PC-9 (cell line): ENCODE results near the gene SNX15. TPM values are rescaled to one million over a fixed set of nuclear protein-coding genes. Genes with fewer than 3 reads are reported as not detected.
A peak's percentile ranks its signal among the peaks of the same experiment; 100 is the strongest.

Experiments used
- BruUV-seq: library from RNA; stranded (reverse); fragments of 400-500 nt; replicated peaks from 2 replicates; lab custom pipeline; 2021; lab: Mats Ljungman, UMichigan
- CTCF ChIA-PET: fragments of 300-600 bp; sonication (Branson Sonifier 250); formaldehyde crosslinking; loops from one replicate; lab custom pipeline; 2022; ENCODE audit warnings: antibody characterized with exemption; lab: Charles Lee
- POLR2A ChIA-PET: fragments of 300-600 bp; sonication (Branson Sonifier 250); formaldehyde crosslinking; loops from one replicate; lab custom pipeline; 2022; ENCODE audit warnings: antibody characterized with exemption; ENCODE audit not compliant: unreplicated experiment; lab: Charles Lee
- DNase-seq, 2 experiments: peaks; one replicate each; pipeline versions ENCODE4 v3.0.0 to v3.0.0-alpha.2; 2015 to 2022; ENCODE audit warnings: mixed read lengths in 1 of 2
- H2AFZ ChIP-seq: fragments of 200-600 bp; sonication (generic); 2 replicates; pipeline ENCODE4 v1.8.1; 2017; ENCODE audit warnings: antibody characterized with exemption
- H3F3A ChIP-seq: fragments of 200-600 bp; sonication (generic); 2 replicates; pipeline ENCODE4 v1.8.1; 2017; ENCODE audit warnings: antibody characterized with exemption, mild to moderate bottlenecking, low read depth; ENCODE audit not compliant: insufficient read depth
- H3K27ac ChIP-seq: fragments of 200-600 bp; sonication (generic); 2 replicates; pipeline ENCODE4 v1.6.1; 2016; ENCODE audit warnings: mixed run types
- H3K27me3 ChIP-seq: fragments of 200-600 bp; sonication (generic); 2 replicates; pipeline ENCODE4 v1.6.1; 2016; ENCODE audit warnings: low read depth, mixed run types; ENCODE audit not compliant: insufficient read depth
- H3K36me3 ChIP-seq: fragments of 200-600 bp; sonication (generic); 2 replicates; pipeline ENCODE4 v1.6.1; 2016; ENCODE audit warnings: low read depth, mixed run types
- H3K4me1 ChIP-seq: fragments of 200-600 bp; sonication (generic); replicated peaks from 2 replicates; pipeline ENCODE4 v1.6.1; 2016; ENCODE audit warnings: mixed run types; ENCODE audit not compliant: insufficient read depth
- H3K4me2 ChIP-seq: fragments of 200-600 bp; sonication (generic); 2 replicates; pipeline ENCODE4 v1.6.1; 2017; ENCODE audit warnings: mixed run types
- H3K4me3 ChIP-seq: fragments of 200-600 bp; sonication (generic); 2 replicates; pipeline ENCODE4 v1.6.1; 2016; ENCODE audit warnings: mixed run types
- H3K79me2 ChIP-seq: fragments of 200-600 bp; sonication (generic); 2 replicates; pipeline ENCODE4 v1.6.1; 2017; ENCODE audit warnings: low read depth, mixed run types
- H3K9me2 ChIP-seq: fragments of 200-600 bp; sonication (generic); 2 replicates; pipeline ENCODE4 v1.8.1; 2017; ENCODE audit warnings: mild to moderate bottlenecking; ENCODE audit not compliant: insufficient read depth
- H3K9me3 ChIP-seq: fragments of 200-600 bp; sonication (generic); 2 replicates; pipeline ENCODE4 v1.8.1; 2016; ENCODE audit warnings: low read depth; ENCODE audit not compliant: insufficient read depth
- H4K20me1 ChIP-seq: fragments of 200-600 bp; sonication (generic); 2 replicates; pipeline ENCODE4 v1.8.1; 2017; ENCODE audit not compliant: insufficient read depth
- CTCF ChIP-seq: fragments of 200-600 bp; sonication (generic); conservative IDR thresholded peaks from 2 replicates; pipeline ENCODE4 v1.6.1; 2017; ENCODE audit warnings: mixed run types, antibody characterized with exemption, mild to moderate bottlenecking, moderate library complexity
- EZH2 ChIP-seq: fragments of 200-600 bp; sonication (generic); IDR thresholded peaks from 2 replicates; pipeline ENCODE4 v1.8.0; 2017; ENCODE audit warnings: antibody characterized with exemption, low read depth
- intact Hi-C: fragments of 100-400 bp; cut with micrococcal nuclease; formaldehyde crosslinking; loops from one replicate; pipeline ENCODE4 v1.10.0; 2022; ENCODE audit not compliant: unreplicated experiment
- total RNA-seq: library from RNA; stranded (reverse); gene quantifications from 2 replicates; pipeline ENCODE4 v1.2.3, GENCODE V29; 2021

SNX15 gene
- total RNA-seq, 1 experiment from 2014 or later: 38.2 TPM

DNA sequence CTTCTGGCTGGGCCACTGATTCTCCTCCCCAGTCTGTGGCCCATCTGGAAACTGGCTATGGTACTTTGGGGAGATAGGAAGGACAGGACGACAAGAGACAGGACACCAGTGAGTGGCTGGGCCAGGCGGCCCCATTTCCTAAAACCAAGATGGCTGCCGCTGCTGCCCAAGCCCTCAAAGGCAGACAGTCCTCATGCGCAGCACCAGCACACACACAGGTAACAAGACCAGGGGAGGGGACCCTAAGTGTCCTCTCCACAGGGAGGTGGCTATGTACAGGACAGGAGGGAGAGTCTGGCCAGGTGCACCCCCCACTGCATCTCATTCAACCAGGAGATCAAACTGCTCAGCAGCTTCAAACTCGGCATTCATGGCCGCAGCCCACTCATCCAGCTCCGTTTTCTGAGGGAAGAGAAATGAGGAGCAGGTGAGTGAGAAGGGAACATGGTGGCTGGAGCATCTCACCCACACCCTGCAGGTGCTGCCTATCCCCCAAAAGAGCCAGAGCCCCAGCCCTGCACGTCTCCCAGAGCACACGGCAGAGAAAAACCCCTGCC lies 51.6 kb downstream of the SNX15 start:
- Histone ChIP-seq H3K27ac (no peak overlapping the region), H3F3A (peaks cover 26% of the 10 kb centered on the region), H2AFZ (no peak overlapping the region), H3K27me3 (no peaks in the 10 kb centered on the region), H3K4me3 (no peak overlapping the region), H3K36me3 (peaks cover 10% of the 10 kb centered on the region), H3K4me2 (no peak overlapping the region), H3K4me1 (peaks cover 8% of the 10 kb centered on the region), H4K20me1 (no peaks in the 10 kb centered on the region), H3K9me3 (no peaks in the 10 kb centered on the region), H3K9me2 (no peaks in the 10 kb centered on the region), H3K79me2 (peaks cover 31% of the 10 kb centered on the region)
- TF ChIP-seq EZH2: no peak
- TF ChIP-seq CTCF: no peak
- CTCF ChIA-PET: interaction anchor here (0.7 kb wide), 1 partner anchor 22 kb away, joined by 5 read pairs; no protein-coding TSS in a partner anchor
- BruUV-seq: no TSS peak
- POLR2A ChIA-PET: no interaction called here
- intact Hi-C loops: no loop called here
- peak in 1 of 2 experiments; percentile 17 for DNase-seq

GRCh38 chr11:65083134-65083833 lies 56.0 kb downstream of the SNX15 start:
- Histone ChIP-seq H2AFZ (peak overlapping the region; percentile 90), H3K79me2 (peaks cover 49% of the 10 kb centered on the region), H3K9me2 (no peaks in the 10 kb centered on the region), H3F3A (peaks cover 9% of the 10 kb centered on the region), H3K4me3 (peak overlapping the region; percentile 82), H3K27me3 (no peaks in the 10 kb centered on the region), H3K27ac (peak overlapping the region; percentile 82; the same call in 1 of the 2 replicates), H3K9me3 (no peaks in the 10 kb centered on the region), H4K20me1 (no peaks in the 10 kb centered on the region), H3K36me3 (peaks cover 20% of the 10 kb centered on the region), H3K4me1 (peaks cover 17% of the 10 kb centered on the region), H3K4me2 (peak overlapping the region; percentile 93)
- ChIA-PET POLR2A (no interaction called here), CTCF (no interaction called here)
- intact Hi-C loops: loop anchor here (5.0 kb wide), 1 partner anchor 41 kb away; the partner anchor contains the start of gene SAC3D1
- DNase-seq: peak in 1 of 2 experiments; percentile 2
- TF ChIP-seq CTCF (no peak), EZH2 (no peak)
- BruUV-seq: TSS peak; percentile 41

- intact Hi-C loops: loop anchor here (1.0 to 5.0 kb wide), 2 partner anchors 12 to 42 kb away; partner anchors contain the start of genes SAC3D1 and VPS51
- Histone ChIP-seq H3K4me2 (peak within 1 kb of the TSS; percentile 93), H3K36me3 (peaks cover 20% of the 10 kb centered on the region), H3K79me2 (peaks cover 49% of the 10 kb centered on the region), H3K9me2 (no peaks in the 10 kb centered on the region), H3K9me3 (no peaks in the 10 kb centered on the region), H3K27me3 (no peaks in the 10 kb centered on the region), H2AFZ (peak within 1 kb of the TSS; percentile 90), H3K4me3 (peak within 1 kb of the TSS; percentile 82), H3K4me1 (peaks cover 17% of the 10 kb centered on the region), H3K27ac (peak within 1 kb of the TSS; percentile 82), H3F3A (peaks cover 7% of the 10 kb centered on the region), H4K20me1 (no peaks in the 10 kb centered on the region)
- TF ChIP-seq EZH2 (no peak), CTCF (no peak)
- CTCF ChIA-PET: no interaction called here
- POLR2A ChIA-PET: no interaction called here
- DNase-seq: peak; percentile 89 to 97
- no TSS peak for BruUV-seq
Observed at GRCh38 chr11:65083834-65084597, 56.8 kb downstream of the SNX15 start, which contains the start of the genes CDCA5 and ZFPL1. TSS of gene CDCA5 (minus strand) at chr11:65084040. CDS start at chr11:65083978, 62 bp downstream. TSS of gene ZFPL1 (plus strand) at chr11:65084222. CDS start at chr11:65084699, 477 bp downstream.
